Liver (tissue), 9 donors: Measurements from ENCODE around the gene TSPAN15. TPM values are rescaled to one million over a fixed set of nuclear protein-coding genes. Genes with fewer than 3 reads are reported as not detected.

ENCODE experiments used
- DNase-seq: peaks from one replicate; pipeline ENCODE4 v3.0.0-alpha.2; 2017; ENCODE audit warnings: low spot score
- H3K27ac ChIP-seq, 2 donors: one replicate each; pipeline ENCODE4 v1.7.0; 2013; ENCODE audit warnings: inconsistent platforms in 2 of 2, low read length in 2 of 2, control low read depth in 1 of 2, low read depth in 1 of 2, mild to moderate bottlenecking in 1 of 2
- H3K27me3 ChIP-seq, 4 donors: one replicate each; pipeline versions ENCODE4 v1.6.1 to v1.7.0; 2013; ENCODE audit warnings: low read length in 3 of 4, inconsistent platforms in 1 of 4, mild to moderate bottlenecking in 1 of 4, moderate library complexity in 1 of 4; ENCODE audit not compliant: control insufficient read depth in 4 of 4, insufficient read depth in 4 of 4
- H3K36me3 ChIP-seq, 4 donors: one replicate each; pipeline versions ENCODE4 v1.6.1 to v1.7.0; 2013; ENCODE audit warnings: low read length in 3 of 4, mild to moderate bottlenecking in 3 of 4, low read depth in 1 of 4, moderate library complexity in 1 of 4; ENCODE audit not compliant: control insufficient read depth in 4 of 4, insufficient read depth in 3 of 4
- H3K4me1 ChIP-seq, 4 donors: one replicate each; pipeline versions ENCODE4 v1.6.1 to v1.7.0; 2013; ENCODE audit warnings: low read length in 3 of 4, mild to moderate bottlenecking in 3 of 4, moderate library complexity in 1 of 4; ENCODE audit not compliant: control insufficient read depth in 4 of 4, insufficient read depth in 4 of 4
- H3K4me3 ChIP-seq, 3 donors: one replicate each; pipeline versions ENCODE4 v1.6.1 to v1.7.0; 2013; ENCODE audit warnings: low read length in 3 of 3, control low read depth in 1 of 3, low read depth in 1 of 3, mild to moderate bottlenecking in 1 of 3
- H3K9ac ChIP-seq, 2 donors: one replicate each; pipeline ENCODE4 v1.7.0; 2013; ENCODE audit warnings: low read length in 2 of 2, mild to moderate bottlenecking in 2 of 2, moderate library complexity in 2 of 2, control low read depth in 1 of 2, low read depth in 1 of 2
- H3K9me3 ChIP-seq, 4 donors: one replicate each; pipeline versions ENCODE4 v1.6.1 to v1.7.0; 2013; ENCODE audit warnings: low read length in 3 of 4; ENCODE audit not compliant: control insufficient read depth in 4 of 4
- CTCF ChIP-seq: fragments of 150-350 bp; IDR thresholded peaks from 2 replicates; pipeline ENCODE4 v1.5.1; 2017; ENCODE audit warnings: improper control_type of control experiment, low read depth, low read length; ENCODE audit not compliant: missing input control
- EGR1 ChIP-seq, 2 donors: IDR thresholded peaks; 2 replicates each; pipeline ENCODE4 v1.6.1; 2016 to 2018; ENCODE audit warnings: antibody characterized with exemption in 2 of 2, low read depth in 2 of 2
- FOXA1 ChIP-seq: IDR thresholded peaks from 2 replicates; pipeline ENCODE4 v1.6.1; 2016; ENCODE audit warnings: antibody characterized with exemption
- GABPA ChIP-seq, 2 donors: IDR thresholded peaks in 1 of 2; conservative IDR thresholded peaks in 1 of 2; 2 replicates each; pipeline ENCODE4 v1.6.1; 2016; ENCODE audit warnings: antibody characterized with exemption in 2 of 2, mild to moderate bottlenecking in 1 of 2, moderate library complexity in 1 of 2
- JUND ChIP-seq, 2 donors: IDR thresholded peaks; 2 replicates each; pipeline ENCODE4 v1.6.1; 2016; ENCODE audit warnings: antibody characterized with exemption in 2 of 2
- MAX ChIP-seq: IDR thresholded peaks from 2 replicates; pipeline ENCODE4 v1.6.1; 2016; ENCODE audit warnings: antibody characterized with exemption
- NR2F2 ChIP-seq: IDR thresholded peaks from 2 replicates; pipeline ENCODE4 v1.6.1; 2016; ENCODE audit warnings: antibody characterized with exemption
- RAD21 ChIP-seq, 2 donors: IDR thresholded peaks; 2 replicates each; pipeline ENCODE4 v1.6.1; 2016; ENCODE audit warnings: antibody characterized with exemption in 2 of 2, mild to moderate bottlenecking in 2 of 2
- RXRA ChIP-seq, 2 donors: IDR thresholded peaks; 2 replicates each; pipeline ENCODE4 v1.6.1; 2017 to 2018; ENCODE audit warnings: antibody characterized with exemption in 2 of 2, mild to moderate bottlenecking in 1 of 2
- SP1 ChIP-seq: IDR thresholded peaks from 2 replicates; pipeline ENCODE4 v1.6.1; 2018; ENCODE audit warnings: antibody characterized with exemption, mild to moderate bottlenecking
- TAF1 ChIP-seq: conservative IDR thresholded peaks from 2 replicates; pipeline ENCODE4 v1.6.1; 2016; ENCODE audit warnings: antibody characterized with exemption, mild to moderate bottlenecking
- YY1 ChIP-seq: IDR thresholded peaks from 2 replicates; pipeline ENCODE4 v1.6.1; 2016; ENCODE audit warnings: antibody characterized with exemption, mild to moderate bottlenecking
- ZBTB33 ChIP-seq: IDR thresholded peaks from 2 replicates; pipeline ENCODE4 v1.6.1; 2016; ENCODE audit warnings: antibody characterized with exemption
- WGBS: extraction: QIAGEN DNeasy Blood & Tissue Kit; methylation state at CpG from one replicate; pipeline ENCODE4 v1.1.7; 2013; 5-methylcytosine and 5-hydroxymethylcytosine counted together
- polyA plus RNA-seq, 2 donors: library from polyadenylated mRNA; stranded (reverse) in 1 of 2; unstranded in 1 of 2; fragments of 200-250 nt in 1 of 2; fragments of >200 nt in 1 of 2; fragmentation: Nextera tagmentation in 1 of 2; extraction: Ambion mirVana in 1 of 2; gene quantifications; one replicate each; pipeline versions ENCODE4 v1.2.1 to v1.2.3, GENCODE V29; 2013 to 2015
- total RNA-seq, 2 donors: library from RNA; depleted of rRNA; stranded (reverse); fragments of >200 nt; gene quantifications; one replicate each; pipeline ENCODE4 v1.2.3, GENCODE V29; 2014
- donor health status: healthy.
- donor health status: healthy.
- donor health status: healthy.
- donor health status: healthy.
- donor health status: healthy.

The TSPAN15 gene
- total and polyA plus RNA-seq, 4 donors = 2.0 to 4.3 (median 3.3) TPM

- no peak for DNase-seq
- Histone ChIP-seq H3K4me1 (peaks cover 0 to 4% (median 2%) of the 10 kb centered on the region in 4 donors), H3K27me3 (no peaks in the 10 kb centered on the region), H3K4me3 (no peak overlapping the region), H3K27ac (peak overlapping the region; percentile 35 to 55), H3K36me3 (peaks cover 0 to 2% (median 0%) of the 10 kb centered on the region in 4 donors), H3K9ac (no peak overlapping the region), H3K9me3 (no peaks in the 10 kb centered on the region)
- WGBS = 64% methylated on average over 5 of the region's 5 CpGs
- TF ChIP-seq NR2F2 (peak; percentile 47), CTCF (no peak)
These were observed 44.9 kb upstream of the TSPAN15 start for GRCh38 chr10:69406302-69406811.

- Histone ChIP-seq H3K4me3 (no peak overlapping the region), H3K9me3 (no peaks in the 10 kb centered on the region), H3K27me3 (no peaks in the 10 kb centered on the region), H3K4me1 (peaks cover 0 to 4% (median 2%) of the 10 kb centered on the region in 4 donors), H3K9ac (no peak overlapping the region), H3K27ac (peak overlapping the region; percentile 35 to 55), H3K36me3 (no peaks in the 10 kb centered on the region)
- no peak for TF ChIP-seq SP1
- no peak for TF ChIP-seq FOXA1
- no peak for TF ChIP-seq EGR1 (IDR thresholded peaks at IDR 0.05; ENCODE audit: low read depth in 2 of 2)
- no peak for TF ChIP-seq ZBTB33
- TF ChIP-seq GABPA (IDR thresholded peaks at IDR 0.05 in 1 of 2, conservative IDR thresholded peaks at IDR 0.05 in 1 of 2) = no peak
- TF ChIP-seq RXRA (IDR thresholded peaks at IDR 0.05) = no peak
- no peak for TF ChIP-seq JUND (IDR thresholded peaks at IDR 0.05)
- no peak for TF ChIP-seq NR2F2
- TF ChIP-seq YY1 = no peak
- TF ChIP-seq MAX = no peak
- 81% methylated on average over 6 of the region's 6 CpGs for whole genome bisulfite sequencing
- no peak for DNase-seq
These were observed 44.3 kb upstream of the TSPAN15 start for GRCh38 chr10:69406816-69407580.

GRCh38 chr10:69407621-69408301 is 43.5 kb upstream of the TSPAN15 start:
- Histone ChIP-seq H3K9ac (no peak overlapping the region), H3K4me3 (no peak overlapping the region), H3K4me1 (peaks cover 0 to 4% (median 2%) of the 10 kb centered on the region in 4 donors), H3K27ac (peak overlapping the region in 1 of 2 donors; percentile 35), H3K36me3 (no peaks in the 10 kb centered on the region), H3K27me3 (no peaks in the 10 kb centered on the region), H3K9me3 (no peaks in the 10 kb centered on the region)
- peak; percentile 14 for TF ChIP-seq CTCF
- peak in 1 of 2 donors; percentile 56 for TF ChIP-seq RAD21 (IDR thresholded peaks at IDR 0.05)
- TF ChIP-seq TAF1 = no peak
- no peak for DNase-seq
- WGBS = 74% methylated on average over 14 of the region's 14 CpGs
